ENCODE results near the gene TMEM126A.
"Not testable (repeated sequence)": the region's sequence is repeated elsewhere in the genome, so short reads cannot be mapped to it uniquely, and the experiment has no call there.

Gene TMEM126A

DNA sequence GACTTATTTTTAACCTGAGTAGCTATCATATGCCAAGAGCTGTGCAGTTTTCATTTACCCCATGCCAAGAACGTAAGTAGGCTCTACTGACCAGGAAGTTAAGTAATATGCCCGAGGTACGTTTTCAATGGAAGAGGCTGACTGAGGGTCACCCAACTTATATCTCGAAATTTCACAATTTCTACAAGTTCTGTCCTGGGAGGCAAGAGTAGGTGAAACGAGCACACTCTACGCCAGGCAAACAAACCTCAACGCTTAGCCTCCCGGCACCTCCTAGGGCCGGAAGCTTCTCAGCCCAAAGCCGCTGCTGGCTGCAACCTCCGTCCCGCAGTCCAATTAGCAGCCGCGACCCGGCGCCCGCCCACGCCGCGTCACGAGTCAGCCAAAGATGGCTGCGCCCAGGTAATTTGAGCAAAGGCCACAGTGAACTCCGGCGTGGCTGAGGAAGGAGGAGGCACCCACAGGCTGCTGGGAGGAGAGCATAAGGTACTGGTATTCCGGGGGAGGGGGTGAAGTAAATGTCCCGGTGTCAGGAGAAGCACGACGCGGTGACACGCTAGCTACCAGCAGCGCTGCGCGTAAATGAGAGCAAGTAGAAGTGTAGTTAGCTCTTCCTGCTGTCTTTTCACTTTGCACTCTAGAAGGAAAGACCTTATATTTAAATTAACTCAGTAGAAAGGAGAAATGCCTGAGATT is at the start of gene TMEM126A:
TMEM126A (plus strand) TSS at position 364 of the 696 bp plus-strand sequence. CDS start 2,289 bp downstream, outside the sequence.
- DNase-seq, result peak; percentile 78

DNA sequence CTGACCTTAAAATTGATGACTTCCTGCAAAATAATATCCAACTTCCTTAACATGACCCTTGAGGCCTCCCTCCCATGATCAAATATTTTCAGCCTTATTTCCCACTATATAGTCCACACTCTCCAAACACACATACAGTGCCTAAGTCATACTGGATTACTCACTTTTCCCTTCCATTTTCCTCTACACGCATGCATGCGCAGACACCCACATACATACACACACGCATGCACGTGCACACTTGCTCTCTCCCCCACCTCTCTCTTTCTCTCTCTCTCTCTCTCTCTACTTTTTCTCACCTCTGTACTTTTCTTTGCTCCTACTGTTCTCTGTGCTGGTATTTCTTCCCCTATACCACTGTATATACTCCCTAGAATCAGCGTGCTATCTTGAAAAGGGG is 48.7 kb upstream of the TMEM126A start:
- DNase-seq, result no peak

DNA sequence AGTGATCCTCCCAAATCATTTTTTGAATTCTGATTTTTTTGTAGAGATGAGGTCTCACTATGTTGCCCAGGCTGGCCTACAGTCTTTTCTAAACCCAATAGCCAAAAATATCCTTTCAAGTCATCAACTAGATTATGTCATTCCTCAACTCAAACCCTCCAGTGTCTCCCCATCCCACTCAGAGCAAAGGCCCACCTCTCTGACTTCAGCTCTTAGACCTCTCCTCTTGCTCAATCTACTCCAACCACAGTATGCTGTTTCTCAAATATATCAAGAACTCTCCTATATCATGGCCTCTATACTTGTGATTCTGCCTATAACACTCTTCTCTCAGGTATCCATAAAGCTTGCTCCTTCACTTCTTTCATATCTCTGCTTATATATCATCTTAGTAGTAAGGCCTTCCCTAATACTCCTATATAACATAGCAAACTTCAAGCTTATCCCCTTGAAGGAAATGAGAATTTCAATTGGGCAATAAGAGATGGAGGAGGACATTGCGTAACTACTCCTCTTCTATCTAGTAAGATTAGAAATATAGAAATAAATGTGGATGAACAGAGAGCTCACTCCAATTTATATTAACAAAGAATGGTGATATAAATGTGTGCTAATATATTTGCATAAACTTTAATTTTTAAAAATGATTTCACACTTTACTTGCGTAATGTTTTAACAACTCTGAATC is 45.1 kb upstream of the TMEM126A start:
- DNase-seq, result no peak

DNA sequence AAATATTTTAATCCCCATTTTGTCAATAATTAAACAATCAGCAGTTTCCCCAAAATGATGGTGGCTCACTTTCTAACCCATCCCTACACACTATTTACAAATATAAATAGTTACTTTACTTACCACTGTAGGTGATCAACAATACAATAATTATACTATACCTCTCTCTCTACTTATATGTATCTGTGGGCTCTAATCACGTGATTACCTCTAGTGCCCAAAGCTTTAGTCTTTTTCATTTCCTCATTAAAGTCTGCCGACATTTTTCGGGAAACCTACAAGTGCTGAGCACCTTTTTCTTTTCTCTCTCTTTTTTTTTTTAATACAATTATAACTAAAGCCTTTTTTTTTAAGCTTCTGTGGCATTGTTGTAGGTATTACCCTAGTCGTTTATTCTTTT is 44.5 kb upstream of the TMEM126A start:
- DNase-seq, result no peak

DNA sequence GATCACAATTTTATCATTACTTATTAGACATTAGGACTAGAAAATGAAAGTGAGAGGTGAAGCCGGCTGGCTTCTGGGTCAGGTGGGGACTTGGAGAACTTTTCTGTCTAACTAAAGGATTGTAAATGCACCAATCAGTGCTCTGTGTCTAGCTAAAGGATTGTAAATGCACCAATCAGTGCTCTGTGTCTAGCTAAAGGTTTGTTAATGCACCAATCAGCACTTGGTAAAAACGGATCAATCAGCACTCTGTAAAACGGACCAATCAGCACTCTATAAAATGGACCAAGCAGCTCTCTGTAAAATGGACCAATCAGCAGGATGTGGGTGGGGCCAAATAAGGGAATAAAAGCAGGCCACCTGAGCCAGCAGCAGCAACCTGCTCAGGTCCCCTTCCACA is 41.5 kb upstream of the TMEM126A start:
- not testable (repeated sequence) for DNase-seq

DNA sequence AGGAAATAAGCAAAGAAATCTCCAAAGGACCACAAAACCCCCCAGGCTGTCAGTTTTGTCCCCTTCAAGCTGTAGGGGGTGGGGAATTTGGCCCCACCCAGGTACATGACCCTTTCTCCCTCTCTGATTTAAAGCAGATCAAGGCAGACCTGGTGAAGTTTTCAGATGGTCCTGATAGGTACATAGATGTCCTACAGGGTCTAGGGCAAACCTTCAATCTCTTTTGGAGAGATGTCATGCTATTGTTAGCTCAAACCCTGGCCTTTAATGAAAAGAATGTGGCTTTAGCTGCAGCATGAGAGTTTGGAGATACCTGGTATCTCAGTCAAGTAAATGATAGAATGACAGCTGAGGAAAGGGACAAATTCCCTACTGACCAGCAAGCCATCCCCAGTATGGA is 39.1 kb upstream of the TMEM126A start:
- DNase-seq, result not testable (repeated sequence)

DNA sequence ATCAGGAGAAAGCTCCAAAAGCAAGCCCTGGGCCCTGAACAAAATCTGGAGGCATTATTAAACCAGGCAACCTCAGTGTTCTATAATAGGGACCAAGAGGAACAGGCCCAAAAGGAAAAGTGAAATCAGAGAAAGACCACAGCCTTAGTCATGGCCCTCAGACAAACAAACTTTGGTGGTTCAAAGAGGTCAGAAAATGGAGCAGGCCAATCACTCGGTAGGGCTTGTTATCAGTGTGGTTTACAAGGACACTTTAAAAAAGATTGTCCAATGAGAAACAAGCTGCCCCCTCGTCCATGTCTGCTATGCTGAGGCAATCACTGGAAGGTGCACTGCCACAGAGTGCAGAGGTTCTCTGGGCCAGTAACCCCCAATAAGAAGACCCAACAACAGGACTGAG is 38.5 kb upstream of the TMEM126A start:
- DNase-seq, result not testable (repeated sequence)

DNA sequence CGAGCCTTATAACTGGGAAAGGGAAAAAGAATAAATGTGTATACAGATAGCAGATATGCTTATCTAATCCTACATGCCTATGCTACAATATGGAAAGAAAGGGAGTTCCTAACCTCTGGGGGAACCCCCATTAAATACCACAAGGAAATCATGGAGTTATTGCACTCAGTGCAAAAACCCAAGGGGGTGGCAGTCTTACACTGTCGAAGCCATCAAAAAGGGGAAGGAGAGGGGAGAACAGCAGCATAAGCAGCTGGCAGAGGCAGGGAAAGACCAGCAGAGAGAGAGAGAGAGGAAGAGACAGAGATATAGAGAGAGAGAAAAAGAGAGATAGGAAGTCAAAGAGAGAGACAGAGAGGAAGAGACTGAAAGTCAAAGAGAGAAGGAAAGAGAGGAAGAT is 36.1 kb upstream of the TMEM126A start:
- DNase-seq, result not testable (repeated sequence)

DNA sequence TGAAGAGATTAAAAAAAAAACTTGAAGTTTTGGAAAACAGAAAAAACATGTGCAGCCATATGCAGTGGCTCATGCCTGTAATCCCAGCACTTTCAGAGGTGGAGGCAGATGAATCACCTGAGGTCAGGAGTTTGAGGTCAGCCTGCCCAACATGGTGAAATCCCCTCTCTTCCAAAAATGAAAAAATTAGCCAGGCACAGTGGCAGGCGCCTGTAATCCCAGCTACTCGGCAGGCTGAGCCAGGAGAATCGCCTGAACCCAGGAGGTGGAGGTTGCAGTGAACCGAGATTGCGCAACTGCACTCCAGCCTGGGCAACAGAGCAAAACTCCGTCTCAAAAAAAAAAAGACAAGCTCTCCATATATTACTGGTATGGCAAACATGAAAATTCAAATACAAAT is 28.3 kb upstream of the TMEM126A start:
- DNase-seq, result no peak

DNA sequence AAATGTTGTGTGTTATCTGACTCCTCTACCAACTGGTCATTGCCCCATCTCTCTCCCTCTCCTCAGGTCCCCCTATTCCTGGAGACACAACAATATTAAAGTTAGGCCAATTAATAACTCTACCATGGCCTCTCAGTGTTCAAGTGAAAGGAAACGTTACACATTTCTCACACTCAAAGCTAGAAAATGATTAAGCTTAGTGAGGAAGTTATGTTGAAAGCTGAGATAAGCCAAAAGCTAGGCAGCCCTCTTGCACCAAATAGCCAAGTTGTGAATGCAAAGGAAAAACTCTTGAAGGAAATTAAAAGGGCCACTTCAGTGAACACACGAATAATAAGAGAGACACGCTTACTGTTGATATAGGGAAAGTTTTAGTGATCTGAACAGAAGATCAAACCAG is 27.5 kb upstream of the TMEM126A start:
- no peak for DNase-seq

DNA sequence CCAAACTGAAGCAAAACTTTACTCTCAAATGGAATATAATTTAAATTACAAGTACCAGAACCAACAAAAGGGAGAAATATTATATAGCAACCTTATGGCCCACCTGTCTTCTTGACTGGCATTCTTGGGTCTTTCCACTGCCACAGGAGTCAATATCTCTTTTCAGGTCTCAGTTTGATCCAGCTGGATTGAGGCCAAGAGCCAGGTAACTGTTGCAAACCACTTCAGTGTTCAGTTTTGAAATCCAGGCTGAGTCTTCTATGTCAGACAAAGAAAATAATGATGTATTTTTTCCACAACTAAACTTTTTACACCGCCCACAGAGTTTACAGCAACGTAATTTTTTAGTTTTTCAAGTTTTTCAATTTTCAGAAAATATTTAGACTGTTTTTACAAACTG is 21.3 kb upstream of the TMEM126A start:
- DNase-seq, result no peak

DNA sequence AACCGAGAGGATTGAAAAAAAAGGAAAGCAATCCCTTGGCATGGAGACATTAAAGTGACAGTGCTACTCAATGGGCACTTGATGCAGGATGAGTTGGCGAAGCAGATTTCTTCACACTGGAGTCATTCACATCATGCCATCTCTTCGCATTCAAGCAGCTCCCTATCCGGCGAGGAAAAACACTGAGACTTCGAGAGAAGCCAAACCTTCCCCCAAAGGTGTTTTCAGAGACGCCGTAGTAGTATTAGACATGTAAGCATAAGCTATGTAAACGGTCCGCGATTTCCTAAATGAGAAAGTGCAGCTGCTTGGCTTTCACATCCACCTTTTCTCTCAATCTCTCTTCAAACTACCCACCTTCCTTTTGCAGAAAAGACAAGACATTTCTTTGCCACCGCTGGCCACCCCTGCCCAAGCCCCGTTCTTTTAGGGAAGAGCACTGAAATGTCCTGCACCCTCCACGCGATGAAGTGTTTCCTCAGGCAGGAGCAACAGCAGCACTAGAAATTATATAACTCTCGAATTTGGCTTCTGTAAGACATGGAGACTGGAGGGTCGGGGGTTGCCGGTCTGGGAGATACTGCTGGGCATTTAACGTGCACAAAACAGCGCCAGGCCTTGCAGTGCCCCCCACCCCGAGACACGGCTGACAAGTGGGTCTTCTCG is 20.3 kb upstream of the TMEM126A start, which contains the start of gene DLG2:
DLG2 (minus strand) TSS at position 13 of the 666 bp plus-strand sequence.
- DNase-seq, result peak; percentile 34

DNA sequence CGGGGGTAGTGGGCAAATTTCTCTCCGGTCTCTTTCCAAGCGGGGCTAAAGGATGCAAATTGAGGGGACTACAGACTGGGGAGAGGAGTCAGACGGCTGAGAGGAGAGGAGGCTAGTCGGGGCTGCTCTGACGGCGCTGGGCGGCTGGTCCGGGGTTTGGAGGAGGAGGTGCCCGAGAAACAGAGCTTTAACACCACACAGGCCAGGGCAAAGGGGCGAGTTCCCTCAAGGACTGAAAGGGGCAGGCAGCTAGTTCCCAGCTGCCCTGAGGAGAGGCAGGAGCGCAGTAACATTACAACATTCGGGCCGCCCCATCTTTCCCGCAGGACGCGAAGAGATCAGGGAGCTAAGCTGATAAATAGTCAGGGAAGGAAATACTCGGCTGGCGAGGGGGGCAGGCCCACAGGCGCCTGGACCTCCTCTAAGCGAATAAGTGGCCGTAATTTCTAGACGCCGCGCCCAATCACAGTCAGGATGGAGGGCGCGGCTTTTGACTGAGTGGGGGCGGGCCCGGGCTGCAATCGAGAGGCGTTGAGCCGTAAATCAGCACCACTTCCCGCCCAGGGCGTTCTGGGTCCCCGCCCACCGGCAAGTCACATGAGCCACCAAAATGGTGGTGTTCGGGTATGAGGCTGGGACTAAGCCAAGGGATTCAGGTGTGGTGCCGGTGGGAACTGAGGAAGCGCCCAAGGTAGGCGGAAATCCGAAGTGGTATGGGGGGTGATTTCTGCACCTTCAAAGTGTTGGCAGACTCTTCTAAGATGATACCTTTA is 19.6 kb upstream of the TMEM126A start, which contains the start of gene TMEM126B:
TMEM126B (plus strand) TSS at position 596 of the 773 bp plus-strand sequence; CDS start at position 611, 15 bp downstream.
- peak; percentile 97 for DNase-seq

DNA sequence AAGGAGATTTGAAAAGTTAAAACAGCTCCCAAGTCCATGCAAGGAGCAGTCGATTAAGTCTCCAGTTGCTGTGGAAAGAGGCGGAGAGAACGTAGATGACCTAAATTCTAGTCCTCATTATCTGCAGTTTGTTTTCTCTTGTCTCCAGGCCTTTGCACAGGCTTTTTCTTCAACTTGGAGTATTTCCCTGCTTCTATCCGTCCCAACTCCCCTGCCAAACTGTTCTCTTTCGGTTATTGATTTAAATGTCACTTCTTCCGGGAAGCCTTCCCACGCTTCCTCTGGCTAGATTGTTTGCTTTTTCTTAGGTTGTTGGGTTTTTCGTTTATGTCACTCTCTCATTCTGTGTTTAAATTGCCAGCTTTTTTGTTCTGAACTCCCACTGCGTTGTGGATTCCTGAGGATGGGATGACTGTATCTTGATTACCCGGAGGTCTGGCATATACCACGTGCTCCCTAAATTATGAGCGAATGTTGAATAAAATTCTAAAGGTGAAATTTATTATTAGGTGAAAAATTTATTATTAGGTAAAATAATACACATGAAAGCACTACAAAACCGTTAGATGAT is 18.9 kb upstream of the TMEM126A start:
- DNase-seq, result no peak

DNA sequence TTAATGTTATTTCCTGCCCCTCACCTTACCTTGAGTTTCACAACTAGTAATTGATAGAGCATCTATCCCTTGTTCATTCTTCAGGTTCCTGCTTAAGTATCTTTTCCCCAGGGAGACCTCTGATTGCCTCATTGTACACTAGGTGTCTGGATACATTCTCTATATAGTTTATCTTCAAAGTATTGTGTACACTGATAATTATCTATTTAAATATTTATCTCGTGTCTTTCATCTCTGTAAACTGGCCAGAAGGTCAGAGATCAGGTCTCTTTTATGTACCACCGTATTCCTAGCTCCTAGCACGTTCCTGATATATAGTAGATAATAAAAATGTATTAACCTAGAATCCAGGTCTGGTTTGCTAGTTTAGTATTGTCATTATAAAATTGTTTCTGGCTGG is 13.0 kb upstream of the TMEM126A start:
- no peak for DNase-seq

DNA sequence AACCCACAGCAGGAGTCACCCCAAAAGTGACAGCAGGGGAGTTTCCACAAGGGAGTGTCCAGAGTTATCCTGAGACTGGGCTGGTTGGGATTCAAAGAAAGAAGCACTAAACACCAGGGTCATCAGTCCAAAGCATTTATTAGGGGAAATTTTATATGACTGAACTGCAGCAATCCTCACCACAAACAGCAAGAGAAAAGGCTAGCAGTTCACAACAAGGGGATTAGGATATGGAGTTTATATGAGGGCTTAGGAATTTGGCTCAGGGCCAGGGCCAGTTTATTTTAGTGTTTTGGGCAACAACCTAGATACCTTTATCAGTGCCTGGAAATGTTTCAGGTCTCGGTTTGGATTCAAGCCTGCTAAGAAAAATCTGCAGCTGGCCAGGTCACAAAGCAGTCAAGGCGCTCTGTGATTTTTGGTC is 4.6 kb upstream of the TMEM126A start:
- no peak for DNase-seq

DNA sequence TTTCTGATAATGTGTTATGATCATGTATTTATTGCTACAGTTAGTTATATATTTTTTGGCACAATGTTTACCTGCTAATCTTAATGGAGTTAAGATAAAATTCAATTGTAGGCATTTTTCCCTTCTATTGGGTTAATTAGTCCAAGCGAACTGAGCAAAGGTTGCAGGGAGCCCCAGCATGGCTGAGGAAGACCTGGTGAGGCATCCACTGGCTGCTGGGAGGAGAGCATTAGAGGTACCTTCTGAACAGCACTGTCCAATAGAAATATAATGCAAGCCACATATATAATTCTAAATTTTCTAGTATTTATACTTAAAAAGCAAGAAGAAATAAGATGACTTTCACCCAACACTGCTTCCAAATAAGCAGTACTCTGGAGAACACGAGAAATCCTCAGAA is 689 bp upstream of the TMEM126A start:
- no peak for DNase-seq

DNA sequence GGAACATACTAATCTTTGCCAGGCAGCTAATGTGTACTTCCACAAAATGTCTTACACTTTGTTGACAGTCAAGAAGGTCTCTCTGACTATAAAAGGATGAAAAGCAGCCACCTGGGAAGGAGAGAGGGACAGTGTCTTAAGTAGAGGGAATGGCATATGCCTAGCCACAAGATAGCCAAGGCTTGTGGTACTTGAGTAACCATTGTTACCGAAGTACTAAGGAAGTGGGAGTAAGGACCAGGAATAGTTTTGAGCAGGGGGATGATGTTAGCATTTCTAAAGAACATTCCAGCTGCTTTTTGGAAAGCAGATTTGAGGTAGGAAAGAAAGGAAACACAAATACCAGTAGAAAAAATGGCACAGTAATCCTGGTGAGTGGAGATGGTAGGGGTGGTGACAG is 3.4 kb downstream of the TMEM126A start:
- no peak for DNase-seq

DNA sequence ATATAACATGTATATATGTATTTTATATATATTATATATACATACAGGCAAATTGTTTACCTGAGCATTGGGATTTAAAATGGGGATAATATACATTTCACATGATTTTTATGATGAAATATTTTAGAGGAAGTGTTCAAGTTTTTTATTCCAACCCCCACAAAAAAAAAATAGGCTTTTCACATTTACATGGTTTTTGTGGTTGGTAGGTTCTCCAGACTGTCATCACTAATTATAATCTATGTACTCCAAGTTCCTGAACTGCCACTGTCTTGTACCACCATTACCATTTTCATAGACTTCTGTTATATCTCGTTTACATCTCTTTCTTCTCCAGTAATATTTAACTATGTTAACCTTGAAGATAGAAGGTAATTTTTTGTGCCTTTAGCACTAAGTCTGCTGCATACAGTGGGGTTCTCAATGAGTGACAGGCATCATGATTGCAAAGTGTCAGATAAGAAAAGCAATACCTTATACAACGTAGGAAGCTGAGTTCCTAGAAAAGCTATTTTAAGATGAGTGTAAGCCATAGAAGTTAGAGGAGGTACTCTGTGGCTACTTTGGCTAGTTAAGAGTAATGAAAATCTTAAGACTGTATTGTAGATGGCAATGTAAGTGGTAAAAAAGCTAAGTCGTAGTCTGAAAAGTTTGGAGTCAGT is 5.2 kb downstream of the TMEM126A start:
- no peak for DNase-seq

DNA sequence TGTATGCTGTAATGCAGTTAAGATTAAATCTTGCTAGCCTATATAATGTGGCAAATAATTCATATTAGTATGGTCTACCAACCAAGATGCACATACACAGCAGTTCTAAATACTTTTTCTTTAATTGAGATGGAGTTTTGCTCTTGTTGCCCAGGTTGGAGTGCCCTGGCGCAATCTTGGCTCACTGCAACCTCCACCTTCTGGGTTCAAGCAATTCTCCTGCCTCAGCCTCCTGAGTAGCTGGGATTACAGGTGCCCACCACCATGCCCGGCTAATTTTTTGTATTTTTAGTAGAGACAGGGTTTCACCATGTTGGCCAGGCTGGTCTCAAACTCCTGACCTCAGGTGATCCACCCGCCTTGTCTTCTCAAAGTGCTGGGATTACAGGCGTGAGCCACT is 6.6 kb downstream of the TMEM126A start:
- not testable (repeated sequence) for DNase-seq

DNA sequence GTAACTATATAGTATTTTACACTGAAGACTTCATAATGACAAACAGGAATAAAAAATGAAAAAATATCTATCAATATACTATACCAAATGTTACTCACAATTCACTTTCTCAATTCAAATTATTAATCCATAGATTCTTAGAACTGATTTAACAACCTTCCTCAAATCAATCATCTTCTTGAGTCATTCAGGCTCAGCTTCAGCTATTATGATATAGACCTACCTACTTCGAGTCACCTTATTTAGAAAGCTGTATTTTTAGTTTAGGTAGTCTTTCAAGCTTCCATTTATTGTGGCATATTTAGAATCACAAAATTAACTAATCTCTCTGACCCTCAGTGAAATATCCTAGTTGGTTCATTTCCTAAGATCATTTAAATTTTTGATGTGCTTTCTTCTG is 9.0 kb downstream of the TMEM126A start:
- DNase-seq, result no peak

DNA sequence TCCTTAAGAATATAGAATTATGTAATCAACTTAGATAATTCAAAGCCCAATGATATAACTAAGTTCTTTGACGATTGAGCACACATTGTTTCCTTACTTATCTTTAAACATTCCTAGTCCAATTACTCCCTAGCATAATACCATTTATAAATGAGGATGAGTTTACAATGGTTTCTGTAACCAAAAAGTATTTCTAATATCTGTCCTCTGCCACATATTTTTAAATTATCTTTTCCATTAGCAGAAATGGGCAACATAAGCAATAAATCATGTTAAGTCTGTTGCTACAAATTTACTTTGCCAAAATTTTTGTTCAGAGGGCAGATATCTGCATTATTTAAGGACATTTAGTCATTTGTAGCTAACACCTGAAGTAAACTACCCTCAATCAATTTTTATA is 10.4 kb downstream of the TMEM126A start:
- DNase-seq, result no peak
